Motor neuron (in vitro differentiated cells): ENCODE data around the gene CMTR1. TPM values are rescaled to one million over a fixed set of nuclear protein-coding genes. Genes with fewer than 3 reads are reported as not detected.
A peak's percentile ranks its signal among the peaks of the same experiment; 100 is the strongest.

ENCODE experiments used
- ATAC-seq, 8 experiments: fragments of 200-7000 bp; cut with Tn5 transposase; replicated peaks in 6 of 8; 2 replicates each; pipeline ENCODE4 v1.8.0; 2021; ENCODE audit warnings: mild to moderate bottlenecking in 8 of 8, moderate library complexity in 8 of 8
- H3K27ac ChIP-seq, 2 donors: fragments of 250-450 bp; sonication (Bioruptor Pico); 2 replicates each; pipeline ENCODE4 v1.9.0; 2021; ENCODE audit warnings: antibody characterized with exemption in 2 of 2, mild to moderate bottlenecking in 2 of 2, moderate library complexity in 1 of 2
- H3K4me1 ChIP-seq, 2 donors: fragments of 250-450 bp; sonication (Bioruptor Pico); replicated peaks in 1 of 2; 2 replicates each; pipeline ENCODE4 v1.6.1; 2021; ENCODE audit warnings: antibody characterized with exemption in 2 of 2, mild to moderate bottlenecking in 2 of 2, moderate library complexity in 1 of 2
- H3K4me3 ChIP-seq, 5 donors: fragments of 250-450 bp; sonication (Bioruptor Pico); 2 replicates each; pipeline ENCODE4 v1.9.0; 2021; ENCODE audit warnings: antibody characterized with exemption in 5 of 5, mild to moderate bottlenecking in 5 of 5, moderate library complexity in 4 of 5
- WGBS, 10 experiments: fragments of 450-650 bp; shearing (Covaris generic); methylation state at CpG; one replicate each; pipeline ENCODE4 v1.0.0; 2022; 5-methylcytosine and 5-hydroxymethylcytosine counted together
- in situ Hi-C, 9 experiments: fragments of 400-800 bp; cut with MboI; loops; one replicate each; pipeline ENCODE4 v1.15.0; 2021; ENCODE audit warnings: low sequenced_read_pairs in 9 of 9, low pct_unique_long_range_greater_than_20kb in 2 of 9; ENCODE audit not compliant: unreplicated experiment in 9 of 9
- total RNA-seq, 8 experiments: library from RNA; unstranded; fragments of 300-600 nt; gene quantifications; 2 replicates each; pipeline versions ENCODE4 v1.2.3 to v1.2.4, GENCODE V29; 2022

Gene CMTR1
- total RNA-seq, 8 experiments from 2014 or later = 24.8 to 43.3 (median 32.9) TPM

- Histone ChIP-seq H3K4me3 (no peak overlapping the region), H3K4me1 (peaks cover 10 to 12% of the 10 kb centered on the region in 2 donors), H3K27ac (no peak overlapping the region)
- in situ Hi-C loops = no loop called here
- WGBS, 10 experiments = 29 to 100% (median 73%) methylated on average over 1 to 4 of the region's 4 CpGs; no CpG with 5 or more reads in 3 of the 10 experiments
- no peak for ATAC-seq
Measured at GRCh38 chr6:37524970-37525318, 91.9 kb downstream of the CMTR1 start.

- no peak overlapping the region for H3K27ac ChIP-seq
- 34 to 92% (median 71%) methylated on average over 2 to 9 of the region's 12 CpGs; no CpG with 5 or more reads in 4 of the 10 experiments for WGBS, 10 experiments
- peak in 2 of 8 experiments; percentile 30 to 54 for ATAC-seq
Measured at GRCh38 chr6:37525460-37526357, 92.7 kb downstream of the CMTR1 start.

GRCh38 chr6:37528541-37528940 is 95.5 kb downstream of the CMTR1 start:
- no peak overlapping the region for H3K27ac ChIP-seq
- ATAC-seq = peak in 5 of 8 experiments; percentile 13 to 26 (median 18)
- peaks cover 14 to 15% of the 10 kb centered on the region in 2 donors for H3K4me1 ChIP-seq
- in situ Hi-C loops = no loop called here
- no peak overlapping the region for H3K4me3 ChIP-seq
- WGBS, 10 experiments = 0 to 100% (median 67%) methylated on average over 1 to 6 of the region's 8 CpGs; no CpG with 5 or more reads in 3 of the 10 experiments

More at GRCh38 chr6:37525460-37526357, 92.7 kb downstream of the CMTR1 start:
- in situ Hi-C loops = no loop called here
- Histone ChIP-seq H3K4me3 (no peak overlapping the region), H3K4me1 (peaks cover 10 to 12% of the 10 kb centered on the region in 2 donors)

GRCh38 chr6:37530297-37530696 is 97.3 kb downstream of the CMTR1 start:
- Histone ChIP-seq H3K4me3 (no peak overlapping the region), H3K27ac (no peak overlapping the region), H3K4me1 (peaks cover 27 to 30% of the 10 kb centered on the region in 2 donors)
- 0 to 75% (median 23%) methylated on average over 1 to 3 of the region's 5 CpGs; no CpG with 5 or more reads in 4 of the 10 experiments for WGBS, 10 experiments
- ATAC-seq = peak in 4 of 8 experiments; percentile 16 to 90 (median 68)
- in situ Hi-C loops = no loop called here

GRCh38 chr6:37531026-37531425 is 98.0 kb downstream of the CMTR1 start:
- no peak overlapping the region for H3K4me3 ChIP-seq
- no peak overlapping the region for H3K27ac ChIP-seq
- peak in 1 of 8 experiments; percentile 7 for ATAC-seq
- in situ Hi-C loops = no loop called here
- H3K4me1 ChIP-seq = peaks cover 34 to 38% of the 10 kb centered on the region in 2 donors
- WGBS, 10 experiments = 0 to 100% (median 82%) methylated on average over 1 to 4 of the region's 4 CpGs; no CpG with 5 or more reads in 3 of the 10 experiments

Other genes starting within 250 kb of the CMTR1 start
- 10 to 100 TPM in 2 of 8 experiments, 1 to 10 TPM in 6; 6.4 to 17.1 (median 9.2) TPM for gene TBC1D22B, start 175.4 kb upstream of the CMTR1 start, total RNA-seq
- gene TMEM217, start 175.1 kb upstream of the CMTR1 start, total RNA-seq = 1 to 10 TPM in 6 of 8 experiments, under 1 TPM in 2; 0.73 to 9.4 (median 2.1) TPM
- gene RNF8, start 79.2 kb upstream of the CMTR1 start, total RNA-seq = 10 to 100 TPM; 19.0 to 53.9 (median 22.9) TPM
- 100 to 1,000 TPM in 3 of 8 experiments, 10 to 100 TPM in 5; 28.1 to 119 (median 89.7) TPM for gene CCDC167, start 66.7 kb downstream of the CMTR1 start, total RNA-seq